Inflammatory macrophage treated with lipopolysaccharide for 1 hour (primary cell): Measurements from ENCODE around the gene ARRB2.
"Not testable (repeated sequence)": the region's sequence is repeated elsewhere in the genome, so short reads cannot be mapped to it uniquely, and the experiment has no call there.

Experiments used
- DNase-seq, 2 donors: peaks; one replicate each; pipeline ENCODE4 v3.0.0-alpha.2; 2020 to 2022

The ARRB2 gene

DNA sequence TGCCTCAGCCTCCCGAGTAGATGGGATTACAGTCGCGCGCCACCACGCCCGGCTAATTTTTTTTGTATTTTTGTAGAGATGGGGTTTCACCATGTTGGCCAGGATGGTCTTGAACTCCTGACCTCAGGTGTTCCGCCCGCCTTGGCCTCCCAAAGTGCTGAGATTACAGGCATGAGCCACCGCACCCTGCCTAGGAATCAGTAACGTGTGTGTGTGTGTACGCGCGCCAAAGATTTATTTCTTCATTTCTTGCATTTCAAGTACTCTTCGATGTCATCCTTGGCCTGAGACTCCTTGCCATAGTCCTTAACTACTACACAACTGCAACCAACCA is 5.9 kb upstream of the ARRB2 start:
- DNase-seq = not testable (repeated sequence)

DNA sequence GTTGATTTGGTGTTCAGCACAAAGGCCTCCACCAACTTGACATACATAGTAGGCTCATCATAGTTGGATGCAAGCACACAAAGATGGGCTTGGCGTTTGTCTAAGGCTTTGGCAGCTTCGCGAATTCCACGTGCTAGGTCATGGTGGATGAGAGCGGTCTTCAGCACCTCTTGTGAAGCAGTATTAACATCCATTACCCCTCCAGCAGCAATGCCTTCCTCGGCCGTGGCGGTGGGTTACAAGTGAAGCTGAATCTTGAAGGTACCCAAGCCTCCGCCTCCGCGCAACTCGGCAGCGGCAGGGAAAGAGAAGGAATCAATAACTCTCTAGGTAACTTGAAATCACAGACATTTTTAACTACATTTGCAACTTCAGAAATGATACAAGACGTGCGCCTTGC is 5.4 kb upstream of the ARRB2 start:
- no peak for DNase-seq

DNA sequence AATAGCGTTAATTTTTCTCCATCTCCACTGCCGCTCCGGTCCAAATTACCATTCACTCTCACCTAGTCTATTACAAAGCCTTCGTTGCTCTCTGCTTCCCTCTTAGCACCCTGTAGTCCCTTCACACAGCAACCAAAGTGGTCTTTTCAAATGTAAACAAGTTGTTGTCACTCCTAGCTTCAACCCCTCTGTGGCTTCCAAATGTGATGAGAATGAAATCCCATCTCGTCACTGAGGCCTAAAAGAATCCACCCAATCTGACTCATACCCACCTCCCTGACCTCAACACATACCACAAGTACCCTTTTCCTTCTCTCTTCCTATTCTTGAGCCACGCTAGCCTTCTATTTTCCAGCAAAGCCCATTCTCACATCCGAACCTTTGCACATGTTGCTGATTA is 4.3 kb upstream of the ARRB2 start:
- no peak for DNase-seq

DNA sequence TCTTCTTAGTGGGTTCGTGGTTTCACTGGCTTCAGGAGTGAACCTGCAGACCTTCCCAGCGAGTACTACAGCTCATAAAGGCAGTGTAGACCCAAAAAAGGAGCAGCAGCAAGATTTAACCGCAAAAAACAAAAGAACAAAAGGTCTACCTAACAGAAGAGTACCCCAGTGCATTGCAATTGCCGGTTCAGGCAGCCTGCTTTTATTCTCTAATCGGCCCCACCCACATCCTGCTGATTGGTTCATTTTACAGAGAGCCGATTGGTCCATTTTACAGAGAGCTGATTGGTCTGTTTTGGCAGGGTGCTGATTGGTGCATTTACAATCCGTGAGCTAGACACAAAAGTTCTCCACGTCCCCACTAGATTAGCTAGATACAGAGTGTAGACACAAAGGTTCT is 2.0 kb upstream of the ARRB2 start:
- DNase-seq = peak in 1 of 2 donors; percentile 22

DNA sequence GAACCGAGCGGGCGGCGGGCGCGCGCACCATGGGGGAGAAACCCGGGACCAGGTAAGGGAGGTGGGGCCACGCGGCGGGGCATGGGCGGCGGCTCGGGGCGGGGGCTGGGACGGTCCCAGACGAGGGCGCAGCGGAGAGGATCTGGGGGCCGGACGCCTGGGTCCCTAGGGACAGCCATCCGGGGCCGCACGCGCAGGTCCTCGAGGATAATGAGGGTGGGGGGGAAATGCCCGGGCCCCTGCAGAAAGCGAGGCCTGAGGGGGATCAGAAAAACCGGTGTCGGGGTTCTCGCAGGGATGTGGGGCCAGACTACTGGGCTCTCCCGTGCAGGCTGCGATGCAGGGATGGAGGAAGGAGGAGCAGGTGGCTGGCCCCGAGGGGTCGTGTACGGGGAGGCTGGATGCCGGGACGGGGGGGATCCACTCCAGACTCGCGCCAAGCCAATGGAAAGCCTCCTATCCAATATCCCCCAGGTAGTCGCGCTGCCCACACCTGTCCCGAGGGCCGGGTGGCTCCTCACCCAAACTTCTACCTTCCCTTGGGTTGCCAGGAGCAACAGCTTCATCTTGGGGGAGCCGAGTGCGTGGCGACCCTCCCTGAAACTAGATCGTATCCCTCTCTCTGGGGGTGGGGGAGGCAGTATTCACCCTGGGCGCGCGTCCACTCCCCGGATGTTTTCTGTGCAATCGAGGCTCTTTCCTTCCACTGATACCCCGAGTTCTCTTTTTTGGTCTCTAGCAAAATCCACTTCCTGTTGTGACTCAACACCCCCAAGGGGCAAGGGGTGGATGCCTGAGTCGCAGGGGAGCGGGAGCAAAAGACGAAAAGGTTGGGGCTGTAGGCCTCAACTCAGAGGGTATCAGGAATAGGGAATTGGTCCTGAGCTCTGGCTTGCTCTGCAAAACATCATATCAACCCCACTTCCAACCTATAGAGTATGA is 532 bp downstream of the ARRB2 start:
- DNase-seq = peak; percentile 53 to 61

DNA sequence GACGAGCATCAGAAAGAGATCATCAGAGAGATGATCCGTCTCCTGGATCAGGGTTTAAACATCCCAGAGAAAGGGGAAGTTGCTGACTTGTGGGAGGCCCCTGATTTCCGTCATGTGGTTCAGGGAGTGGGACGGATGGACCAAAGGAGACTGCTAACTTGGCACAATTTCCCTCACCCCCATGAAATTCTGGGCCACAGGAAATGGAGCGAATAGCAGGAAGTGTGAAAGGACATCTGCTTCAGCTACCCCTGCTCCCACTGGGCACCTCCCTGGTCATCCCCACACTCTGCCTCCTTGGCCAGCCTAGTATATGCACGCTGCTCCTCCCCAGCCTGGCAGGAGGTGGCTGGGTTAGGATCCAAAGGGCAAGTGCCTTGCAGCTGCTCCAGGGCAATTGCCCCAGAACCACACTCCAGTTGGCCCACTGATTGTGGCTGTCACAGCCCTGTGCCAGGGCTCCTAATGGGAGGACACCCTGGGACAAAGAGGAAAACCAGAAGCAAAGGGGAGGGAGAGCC is 1.3 kb downstream of the ARRB2 start:
- peak; percentile 82 to 89 for DNase-seq

DNA sequence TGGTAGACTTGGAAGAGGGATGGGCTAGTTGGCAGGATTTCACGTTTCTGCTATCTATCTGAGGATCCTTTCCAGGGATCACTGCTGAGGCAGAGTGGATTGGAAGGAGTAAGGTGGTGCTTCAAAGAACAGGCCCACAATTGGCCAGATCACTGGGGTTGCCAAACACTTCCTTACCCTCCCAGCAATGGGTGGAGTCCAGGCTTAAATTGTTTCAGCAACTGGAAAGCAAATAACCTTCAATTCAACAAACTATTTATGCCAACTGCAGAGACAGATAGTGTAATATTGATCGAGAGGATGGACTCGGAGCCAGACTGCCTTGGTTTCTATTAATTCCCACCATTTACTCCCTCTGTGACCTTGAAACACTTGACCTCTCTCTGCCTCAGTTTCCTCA is 2.1 kb downstream of the ARRB2 start:
- DNase-seq = peak; percentile 58 to 67

DNA sequence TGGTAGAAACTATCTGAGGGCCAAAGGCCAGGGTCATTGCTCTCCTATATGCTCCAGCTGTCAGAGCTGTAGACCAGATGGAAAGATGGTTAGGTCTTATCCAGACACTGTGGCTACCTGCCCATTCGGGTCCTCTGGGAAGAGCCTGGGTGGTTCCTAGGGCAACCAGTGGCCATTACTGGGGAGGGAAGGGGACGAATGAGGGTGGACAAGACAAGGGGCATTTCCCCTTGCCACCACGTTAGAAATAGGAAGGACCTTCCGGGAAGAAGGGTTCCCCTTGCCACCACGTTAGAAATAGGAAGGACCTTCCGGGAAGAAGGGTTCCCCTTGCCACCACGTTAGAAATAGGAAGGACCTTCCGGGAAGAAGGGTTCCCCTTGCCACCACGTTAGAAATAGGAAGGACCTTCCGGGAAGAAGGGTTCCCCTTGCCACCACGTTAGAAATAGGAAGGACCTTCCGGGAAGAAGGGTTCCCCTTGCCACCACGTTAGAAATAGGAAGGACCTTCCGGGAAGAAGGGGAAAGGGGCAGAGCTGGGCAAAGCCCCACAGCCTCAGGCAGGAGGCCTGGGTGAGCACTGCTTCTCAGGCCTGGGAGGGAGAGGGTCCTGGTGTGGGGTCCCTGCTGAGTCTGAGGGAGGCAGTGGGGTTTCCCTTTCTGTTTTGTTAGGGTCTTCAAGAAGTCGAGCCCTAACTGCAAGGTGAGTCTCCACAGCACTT is 4.1 kb downstream of the ARRB2 start:
- DNase-seq = not testable (repeated sequence)

DNA sequence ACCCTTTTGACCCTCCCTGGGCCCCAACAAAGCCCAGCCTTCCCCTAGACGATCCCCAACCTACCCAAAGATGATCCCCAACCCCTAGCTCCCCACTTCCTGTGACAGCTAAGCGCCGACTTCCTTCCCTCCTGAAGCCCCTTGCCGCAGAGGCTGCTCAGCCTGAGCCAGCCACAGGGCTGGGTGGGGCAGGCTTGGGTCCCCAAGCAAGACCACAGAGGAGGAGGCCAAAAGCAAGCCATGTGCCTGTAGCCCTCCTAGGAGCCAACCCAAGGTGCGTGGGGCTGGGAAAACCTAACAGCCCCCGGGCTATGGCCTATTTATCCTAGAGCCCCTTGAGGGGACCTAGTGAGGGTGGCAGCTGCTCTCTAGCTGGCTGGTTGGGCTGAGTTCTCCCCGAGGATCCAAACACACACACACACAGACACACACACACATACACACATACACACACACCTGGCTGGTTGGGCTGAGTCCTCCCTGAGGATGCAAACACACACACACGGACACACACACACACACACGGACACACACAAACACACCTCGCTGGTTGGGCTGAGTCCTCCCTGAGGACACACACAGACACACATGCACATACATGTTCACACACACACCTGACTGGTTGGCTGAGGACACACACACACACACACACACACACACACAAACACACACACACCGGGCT is 4.8 kb downstream of the ARRB2 start:
- no peak for DNase-seq

DNA sequence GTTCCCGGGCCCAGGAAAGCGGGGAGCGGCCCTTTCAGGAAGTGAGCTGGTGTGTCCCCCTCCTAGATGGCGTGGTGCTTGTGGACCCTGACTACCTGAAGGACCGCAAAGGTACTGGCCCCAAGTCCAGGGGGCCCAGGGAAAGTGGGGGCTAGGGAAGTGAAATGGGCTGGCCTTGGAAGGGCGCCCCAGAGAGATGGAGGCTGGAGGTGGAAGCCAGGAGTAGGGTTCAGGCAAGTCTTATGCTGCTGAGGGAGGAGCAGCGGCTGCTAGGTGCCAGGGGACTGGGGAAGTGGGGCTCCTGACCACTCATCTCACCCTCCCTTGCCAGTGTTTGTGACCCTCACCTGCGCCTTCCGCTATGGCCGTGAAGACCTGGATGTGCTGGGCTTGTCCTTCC is 5.6 kb downstream of the ARRB2 start:
- DNase-seq = no peak

DNA sequence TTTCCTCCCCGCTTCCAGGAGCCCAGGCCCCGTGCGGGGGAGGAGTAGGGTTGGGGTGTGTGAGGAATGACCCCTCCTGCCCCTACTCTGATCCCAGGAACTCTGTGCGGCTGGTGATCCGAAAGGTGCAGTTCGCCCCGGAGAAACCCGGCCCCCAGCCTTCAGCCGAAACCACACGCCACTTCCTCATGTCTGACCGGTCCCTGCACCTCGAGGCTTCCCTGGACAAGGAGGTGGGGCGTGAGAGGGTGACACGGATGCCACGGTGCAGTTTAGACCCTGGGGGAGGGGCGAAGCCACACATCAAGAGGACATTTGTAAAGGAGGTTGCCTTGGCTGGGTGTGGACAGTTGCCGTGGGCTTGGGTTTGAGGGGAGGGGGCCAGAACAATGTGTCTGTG is 7.4 kb downstream of the ARRB2 start:
- DNase-seq = no peak

DNA sequence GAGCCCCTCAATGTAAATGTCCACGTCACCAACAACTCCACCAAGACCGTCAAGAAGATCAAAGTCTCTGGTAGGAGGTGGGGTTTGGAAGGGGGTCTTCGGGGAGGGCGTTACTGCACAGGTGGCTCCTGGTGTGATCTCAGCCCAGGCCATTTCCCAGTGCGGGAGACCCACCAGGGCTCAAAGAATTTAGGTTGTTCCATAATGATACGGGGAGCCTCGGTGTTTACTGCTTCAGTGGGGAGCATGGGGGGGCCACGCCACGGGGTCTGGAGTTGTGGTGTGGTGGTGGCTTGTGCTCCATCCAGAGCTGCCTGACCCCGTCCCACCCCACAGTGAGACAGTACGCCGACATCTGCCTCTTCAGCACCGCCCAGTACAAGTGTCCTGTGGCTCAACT is 7.8 kb downstream of the ARRB2 start:
- no peak for DNase-seq

DNA sequence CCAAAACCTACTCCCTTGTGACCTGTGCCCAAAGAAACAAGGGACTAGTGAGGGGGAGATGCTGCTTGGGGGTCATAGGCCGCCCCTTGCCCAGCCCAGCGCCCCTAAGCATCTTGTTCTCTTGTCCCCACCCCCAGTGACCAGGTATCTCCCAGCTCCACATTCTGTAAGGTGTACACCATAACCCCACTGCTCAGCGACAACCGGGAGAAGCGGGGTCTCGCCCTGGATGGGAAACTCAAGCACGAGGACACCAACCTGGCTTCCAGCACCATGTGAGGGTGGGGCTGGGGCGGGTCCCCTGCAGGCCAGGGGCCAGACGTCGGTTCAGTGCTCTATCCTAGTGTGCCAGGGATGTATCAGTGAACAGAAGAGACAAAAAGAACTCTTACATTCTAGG is 8.7 kb downstream of the ARRB2 start:
- DNase-seq = no peak

DNA sequence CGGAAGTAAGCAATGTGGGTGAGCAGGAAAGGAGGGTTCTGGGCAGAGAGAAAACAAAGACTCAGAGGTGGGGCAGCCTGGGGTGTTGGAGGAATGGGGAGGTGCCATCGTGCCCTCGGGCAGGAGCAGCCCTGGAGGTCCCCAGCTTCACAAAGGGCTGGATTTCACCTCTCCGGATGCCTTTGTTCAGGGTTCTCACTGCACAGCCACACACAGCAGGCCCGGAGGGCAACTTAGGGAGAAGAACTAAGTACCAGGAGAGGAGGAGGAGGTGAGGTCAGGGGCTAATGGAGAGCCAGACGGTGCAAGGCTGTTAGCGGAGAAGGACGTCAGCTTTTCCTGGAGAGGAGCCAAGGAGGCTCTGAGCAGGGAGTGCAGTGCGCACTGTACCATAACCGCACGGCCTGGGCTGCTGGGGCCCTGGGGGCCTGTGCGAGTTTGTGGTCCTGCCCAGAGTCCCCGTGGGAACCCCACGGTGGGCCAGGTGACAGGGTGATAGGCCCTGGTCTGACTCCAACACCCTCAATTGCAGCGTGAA is 9.3 kb downstream of the ARRB2 start:
- no peak for DNase-seq

DNA sequence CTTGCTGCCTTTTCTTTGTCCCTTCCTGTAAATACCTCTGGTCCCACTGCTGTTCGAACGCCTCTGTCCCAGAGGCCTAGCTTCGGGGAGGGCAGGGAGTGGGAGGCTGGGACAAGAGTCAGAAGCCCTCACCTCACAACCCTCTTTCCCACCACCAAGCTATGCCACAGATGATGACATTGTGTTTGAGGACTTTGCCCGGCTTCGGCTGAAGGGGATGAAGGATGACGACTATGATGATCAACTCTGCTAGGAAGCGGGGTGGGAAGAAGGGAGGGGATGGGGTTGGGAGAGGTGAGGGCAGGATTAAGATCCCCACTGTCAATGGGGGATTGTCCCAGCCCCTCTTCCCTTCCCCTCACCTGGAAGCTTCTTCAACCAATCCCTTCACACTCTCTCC is 10.4 kb downstream of the ARRB2 start:
- DNase-seq = no peak

DNA sequence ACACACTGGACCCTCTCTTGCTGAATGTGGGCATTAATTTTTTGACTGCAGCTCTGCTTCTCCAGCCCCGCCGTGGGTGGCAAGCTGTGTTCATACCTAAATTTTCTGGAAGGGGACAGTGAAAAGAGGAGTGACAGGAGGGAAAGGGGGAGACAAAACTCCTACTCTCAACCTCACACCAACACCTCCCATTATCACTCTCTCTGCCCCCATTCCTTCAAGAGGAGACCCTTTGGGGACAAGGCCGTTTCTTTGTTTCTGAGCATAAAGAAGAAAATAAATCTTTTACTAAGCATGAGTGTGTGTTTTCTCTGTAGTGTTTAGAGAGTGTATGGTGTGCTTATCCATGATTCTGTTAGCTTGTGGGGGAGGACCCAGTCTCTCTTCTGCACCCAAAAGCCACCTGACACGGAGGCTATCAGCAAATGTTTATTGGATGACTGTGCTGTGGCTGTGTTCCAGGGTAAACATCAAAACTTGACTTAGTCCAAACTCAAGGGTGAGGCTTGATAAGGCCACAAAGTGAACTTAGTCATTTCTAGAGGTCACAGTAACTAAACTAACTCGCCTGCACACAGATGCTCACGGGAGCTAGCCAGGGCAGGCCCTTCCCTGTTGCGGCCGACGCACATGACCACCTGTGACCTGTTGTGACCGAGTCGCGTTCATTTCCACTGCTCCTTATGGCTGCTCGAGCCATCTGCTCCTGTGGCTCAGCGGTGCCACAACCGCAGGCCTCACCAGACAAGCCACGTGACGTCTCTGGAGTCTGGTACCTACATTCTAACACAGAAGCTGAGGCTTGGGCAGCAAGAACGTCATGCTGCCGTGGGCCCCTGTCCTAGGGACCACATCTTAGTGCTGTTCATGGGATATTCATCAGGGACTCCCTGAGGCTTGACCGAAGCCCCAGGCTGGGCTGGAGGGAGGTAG is 11.0 kb downstream of the ARRB2 start:
- no peak for DNase-seq

DNA sequence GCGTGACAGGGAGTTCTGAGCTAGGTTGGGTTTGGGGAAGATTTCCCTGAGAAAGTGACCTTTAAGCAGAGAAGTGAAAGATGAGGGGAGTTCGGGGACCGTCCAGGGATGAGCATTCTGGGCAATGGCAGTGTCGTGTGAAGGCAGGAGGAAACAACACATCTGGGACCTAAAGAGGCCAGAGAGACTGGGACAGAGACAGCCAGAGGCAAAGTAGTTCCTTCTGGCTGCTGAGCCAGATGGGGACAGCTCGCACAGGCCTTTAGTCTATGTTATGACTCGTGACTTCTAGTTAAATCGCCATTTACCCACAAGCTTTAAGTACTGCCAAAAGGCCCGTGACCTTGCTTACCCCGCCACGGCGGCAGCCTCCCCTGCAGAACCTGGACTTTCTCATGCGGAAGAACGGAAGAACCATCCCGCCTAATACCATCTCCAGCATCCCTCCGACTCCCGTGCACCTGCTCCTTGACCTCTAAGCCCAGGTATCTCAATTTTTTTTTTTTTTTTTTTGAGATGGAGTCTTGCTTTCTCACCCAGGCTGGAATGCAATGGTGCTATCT is 12.3 kb downstream of the ARRB2 start:
- DNase-seq = no peak

DNA sequence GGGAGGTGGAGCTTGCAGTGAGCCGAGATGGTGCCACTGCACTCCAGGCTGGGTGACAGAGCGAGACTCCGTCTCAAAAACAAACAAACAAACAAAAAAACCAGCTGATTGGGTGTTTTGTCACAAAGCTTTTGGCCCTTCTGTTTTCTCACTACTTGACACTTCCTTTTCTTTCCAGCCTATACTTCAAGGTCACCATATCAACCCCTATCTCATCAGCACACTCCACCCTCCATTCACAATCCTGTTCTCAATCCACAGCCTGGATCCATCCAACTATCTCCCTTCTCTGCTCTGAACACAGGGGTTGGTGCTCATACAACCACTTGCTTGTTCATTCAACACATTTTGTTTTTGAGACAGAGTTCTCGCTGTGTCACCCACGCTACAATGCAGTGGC is 14.2 kb downstream of the ARRB2 start:
- peak in 1 of 2 donors; percentile 34 for DNase-seq

DNA sequence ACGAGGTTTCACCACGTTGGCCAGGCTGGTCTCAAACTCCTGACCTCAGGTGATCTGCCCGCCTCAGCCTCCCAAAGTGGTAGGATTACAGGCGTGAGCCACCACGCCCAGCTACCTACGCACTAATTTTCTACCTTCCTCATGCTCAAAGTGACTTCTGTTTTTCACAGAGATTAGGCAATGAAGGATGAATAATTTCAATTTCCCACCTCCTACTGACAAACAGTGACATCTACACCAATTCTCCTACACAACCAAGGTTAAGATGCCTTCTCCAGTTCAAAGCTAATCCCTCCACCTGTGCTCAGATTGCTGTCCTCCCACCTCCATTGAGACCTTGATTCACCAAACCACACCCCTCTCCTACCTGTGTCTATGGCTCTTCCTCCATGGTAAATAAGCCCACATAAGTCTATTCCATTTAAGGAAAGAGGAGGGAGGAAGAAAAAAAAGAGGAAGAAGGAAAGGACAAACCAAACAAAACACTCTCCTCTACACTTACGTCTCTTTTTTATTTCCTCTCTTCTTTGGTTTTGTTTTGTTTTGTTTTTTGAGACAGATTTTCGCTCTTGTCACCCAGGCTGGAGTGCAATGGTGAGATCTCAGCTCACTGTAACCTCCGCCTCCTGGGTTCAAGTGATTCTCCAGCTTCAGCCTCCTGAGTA is 15.3 kb downstream of the ARRB2 start:
- DNase-seq = peak; percentile 86 to 94

DNA sequence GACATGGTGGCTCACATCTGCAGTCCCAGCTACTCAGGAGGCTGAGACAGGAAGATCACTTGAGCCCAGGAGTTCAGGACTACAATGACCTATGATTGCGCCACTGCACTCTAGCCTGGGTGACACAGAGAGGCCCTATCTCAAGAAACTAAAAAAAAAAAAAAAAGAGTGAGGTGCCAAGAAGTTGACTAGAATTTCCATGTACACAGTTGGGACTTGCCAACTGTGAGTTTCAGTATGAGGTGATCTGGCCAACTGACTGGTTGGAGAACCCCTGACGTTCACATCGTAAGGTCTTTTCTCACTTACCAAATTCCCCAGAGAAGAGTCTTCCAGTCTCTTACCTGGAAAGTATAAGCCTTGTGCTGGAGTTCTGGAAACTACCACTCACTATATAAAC is 17.7 kb downstream of the ARRB2 start:
- DNase-seq = peak; percentile 46 to 84

DNA sequence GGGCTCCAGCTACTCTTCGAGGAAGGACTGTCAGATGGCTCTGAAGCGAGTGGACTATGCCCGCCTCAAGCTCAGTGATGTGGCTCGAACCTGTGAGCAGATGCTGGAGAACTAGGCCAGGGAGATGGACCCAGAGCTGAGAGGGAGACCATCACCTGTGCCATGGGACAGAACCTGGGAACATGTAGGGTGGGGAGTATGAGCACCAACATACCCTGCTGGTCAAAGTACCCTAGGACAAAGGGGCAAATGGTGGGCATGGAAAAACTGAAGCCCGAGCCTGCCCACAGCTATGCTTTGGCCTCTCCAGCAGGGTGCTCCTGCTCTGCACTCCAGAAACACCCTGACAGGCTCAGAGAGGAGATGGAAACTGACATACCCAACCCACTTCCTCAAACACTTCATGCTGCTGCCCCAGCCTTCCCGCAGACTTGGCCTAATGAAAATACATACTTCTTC is 22.7 kb downstream of the ARRB2 start:
- DNase-seq = peak; percentile 85 to 91
